Activated B cell treated with CpG ODN at 0.5 μM for 24 hours (primary cell): Measurements from ENCODE around the gene PAQR9. TPM values are rescaled to one million over a fixed set of nuclear protein-coding genes. Genes with fewer than 3 reads are reported as not detected.

Experiments used
- ATAC-seq: fragments of 200-7000 bp; cut with Tn5 transposase; one replicate; pipeline ENCODE4 v1.10.0; 2021; ENCODE audit warnings: low read depth, mild to moderate bottlenecking, moderate library complexity
- CTCF ChIA-PET: fragments of 350-600 bp; sonication (Branson Sonifier 250); formaldehyde crosslinking; loops from one replicate; lab custom pipeline; 2021; ENCODE audit warnings: antibody characterized with exemption; lab: Charles Lee
- POLR2A ChIA-PET: fragments of 350-600 bp; sonication (Branson Sonifier 250); formaldehyde crosslinking; loops from one replicate; lab custom pipeline; 2021; ENCODE audit warnings: antibody characterized with exemption; lab: Charles Lee
- DNase-seq: peaks from one replicate; pipeline ENCODE4 v3.0.0; 2022
- H3K27ac Mint-ChIP-seq: one replicate; pipeline ENCODE4 v1.8.0; 2020; ENCODE audit warnings: mixed read lengths
- H3K27me3 Mint-ChIP-seq: one replicate; pipeline ENCODE4 v1.8.0; 2021; ENCODE audit warnings: mixed read lengths
- H3K36me3 Mint-ChIP-seq: one replicate; pipeline ENCODE4 v1.8.0; 2021; ENCODE audit warnings: low read depth, mixed read lengths
- H3K4me1 Mint-ChIP-seq: one replicate; pipeline ENCODE4 v1.8.0; 2021; ENCODE audit warnings: mixed read lengths
- H3K4me3 Mint-ChIP-seq: one replicate; pipeline ENCODE4 v1.8.0; 2020; ENCODE audit warnings: mild to moderate bottlenecking, mixed read lengths
- H3K9me3 Mint-ChIP-seq: one replicate; pipeline ENCODE4 v1.8.0; 2020; ENCODE audit warnings: mixed read lengths
- intact Hi-C: fragments of 100-400 bp; cut with micrococcal nuclease; formaldehyde crosslinking; loops from one replicate; pipeline ENCODE4 v1.15.1; 2024
- total RNA-seq: library from RNA; stranded (reverse); gene quantifications from 2 replicates; pipeline ENCODE4 v1.2.3, GENCODE V29; 2022
- TF ChIP-seq, protein P1 (sequence below): fragments of 200-600 bp; IDR thresholded peaks from one replicate; pipeline ENCODE4 v1.8.0; 2022; ENCODE audit warnings: antibody characterized with exemption, mild to moderate bottlenecking

The PAQR9 gene
- total RNA-seq, 1 donor from 2014 or later: not detected

DNA sequence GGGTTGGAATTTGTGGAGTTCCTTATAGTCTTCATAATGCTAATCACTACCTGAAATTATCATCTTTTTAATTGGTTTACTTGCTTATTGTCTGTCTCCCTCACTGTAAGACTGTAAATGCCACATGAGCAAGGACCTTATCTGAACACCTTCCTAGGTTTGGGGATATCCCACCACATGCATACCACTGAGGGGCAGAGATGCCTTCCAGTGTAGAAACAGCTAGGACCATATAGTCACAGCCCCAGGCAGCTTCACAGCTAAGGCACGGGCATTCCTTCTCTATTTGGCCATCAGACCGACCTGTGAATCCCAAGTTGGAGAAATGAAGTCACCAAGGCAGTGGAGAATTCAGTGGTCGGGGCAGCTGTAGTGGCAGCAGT, 28.6 kb downstream of the PAQR9 start:
- intact Hi-C loops: no loop called here
- H3K9me3 Mint-ChIP-seq: no peaks in the 10 kb centered on the region
- no peaks in the 10 kb centered on the region for H3K36me3 Mint-ChIP-seq
- no peak for DNase-seq
- H3K4me1 Mint-ChIP-seq: no peaks in the 10 kb centered on the region
- H3K4me3 Mint-ChIP-seq: no peak overlapping the region
- no peak for ATAC-seq
- ChIA-PET POLR2A (no interaction called here), CTCF (no interaction called here)
- no peak overlapping the region for H3K27ac Mint-ChIP-seq
- TF ChIP-seq, protein P1, sequence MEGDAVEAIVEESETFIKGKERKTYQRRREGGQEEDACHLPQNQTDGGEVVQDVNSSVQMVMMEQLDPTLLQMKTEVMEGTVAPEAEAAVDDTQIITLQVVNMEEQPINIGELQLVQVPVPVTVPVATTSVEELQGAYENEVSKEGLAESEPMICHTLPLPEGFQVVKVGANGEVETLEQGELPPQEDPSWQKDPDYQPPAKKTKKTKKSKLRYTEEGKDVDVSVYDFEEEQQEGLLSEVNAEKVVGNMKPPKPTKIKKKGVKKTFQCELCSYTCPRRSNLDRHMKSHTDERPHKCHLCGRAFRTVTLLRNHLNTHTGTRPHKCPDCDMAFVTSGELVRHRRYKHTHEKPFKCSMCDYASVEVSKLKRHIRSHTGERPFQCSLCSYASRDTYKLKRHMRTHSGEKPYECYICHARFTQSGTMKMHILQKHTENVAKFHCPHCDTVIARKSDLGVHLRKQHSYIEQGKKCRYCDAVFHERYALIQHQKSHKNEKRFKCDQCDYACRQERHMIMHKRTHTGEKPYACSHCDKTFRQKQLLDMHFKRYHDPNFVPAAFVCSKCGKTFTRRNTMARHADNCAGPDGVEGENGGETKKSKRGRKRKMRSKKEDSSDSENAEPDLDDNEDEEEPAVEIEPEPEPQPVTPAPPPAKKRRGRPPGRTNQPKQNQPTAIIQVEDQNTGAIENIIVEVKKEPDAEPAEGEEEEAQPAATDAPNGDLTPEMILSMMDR: no peak
- no peaks in the 10 kb centered on the region for H3K27me3 Mint-ChIP-seq

DNA sequence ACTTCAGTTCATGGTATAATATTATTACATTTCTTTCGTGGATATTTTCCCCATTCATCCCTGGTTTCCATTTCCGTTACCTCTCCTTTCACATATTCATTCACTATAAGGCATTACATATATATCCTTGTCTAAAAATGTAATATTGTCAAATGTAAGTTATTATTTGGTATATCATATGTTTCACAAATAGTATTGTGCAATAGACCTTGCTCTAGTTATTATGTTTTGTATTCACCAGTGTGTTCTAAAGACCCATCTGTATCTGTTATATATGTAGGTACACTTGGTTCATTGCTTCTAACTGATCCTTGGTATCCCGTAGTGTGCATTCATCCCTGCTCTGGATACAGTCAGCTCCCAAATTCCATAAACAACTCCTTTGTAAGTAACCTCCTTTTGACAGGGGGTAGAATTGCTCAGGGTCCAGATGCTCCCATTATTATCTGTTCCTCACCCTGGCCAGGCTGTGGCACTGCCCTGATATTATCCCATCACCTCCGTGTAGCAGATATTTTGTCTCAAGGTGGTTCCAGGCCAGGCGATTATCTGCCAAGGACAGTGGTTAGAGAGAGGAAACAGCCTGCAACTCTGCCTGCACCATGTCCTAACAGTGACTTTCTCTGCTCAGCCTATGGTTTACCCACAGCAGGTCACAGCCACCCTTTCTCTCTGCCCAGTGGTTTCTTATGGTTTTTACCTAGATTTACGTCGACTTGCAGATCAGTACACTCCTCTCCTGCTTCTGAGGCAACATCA, 29.2 kb downstream of the PAQR9 start:
- Mint-ChIP-seq H3K4me3 (no peak overlapping the region), H3K4me1 (no peaks in the 10 kb centered on the region), H3K9me3 (no peaks in the 10 kb centered on the region), H3K36me3 (no peaks in the 10 kb centered on the region), H3K27me3 (no peaks in the 10 kb centered on the region), H3K27ac (no peak overlapping the region)
- ChIA-PET CTCF (no interaction called here), POLR2A (no interaction called here)
- intact Hi-C loops: no loop called here
- DNase-seq: no peak
- TF ChIP-seq, protein P1: no peak
- ATAC-seq: no peak

DNA sequence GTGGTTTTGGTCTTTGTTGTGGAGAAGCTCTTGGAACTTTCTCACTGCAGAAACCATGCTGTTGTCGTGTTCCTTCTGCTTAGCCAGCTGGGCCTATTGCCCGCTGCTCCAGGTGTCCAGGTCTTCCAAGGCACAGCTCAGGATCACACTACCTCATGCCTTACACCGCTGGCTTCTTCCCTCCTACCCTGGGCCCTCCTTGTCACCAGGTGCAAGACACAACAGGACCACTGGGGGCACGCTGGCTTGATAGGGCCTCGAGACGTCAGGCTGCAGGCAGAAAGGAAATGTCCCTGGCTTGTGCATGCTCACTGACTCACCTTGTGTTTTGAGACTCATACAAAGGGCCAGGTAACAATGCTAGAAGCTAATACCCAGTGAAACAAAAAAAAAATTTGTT, 32.3 kb downstream of the PAQR9 start:
- H3K27ac Mint-ChIP-seq: no peak overlapping the region
- TF ChIP-seq, protein P1: no peak
- DNase-seq: no peak
- ChIA-PET CTCF (no interaction called here), POLR2A (no interaction called here)
- H3K4me1 Mint-ChIP-seq: no peaks in the 10 kb centered on the region
- no peaks in the 10 kb centered on the region for H3K9me3 Mint-ChIP-seq
- no peak overlapping the region for H3K4me3 Mint-ChIP-seq
- peak; percentile 71 for ATAC-seq
- no peaks in the 10 kb centered on the region for H3K36me3 Mint-ChIP-seq
- H3K27me3 Mint-ChIP-seq: peaks cover 4% of the 10 kb centered on the region
- intact Hi-C loops: no loop called here

DNA sequence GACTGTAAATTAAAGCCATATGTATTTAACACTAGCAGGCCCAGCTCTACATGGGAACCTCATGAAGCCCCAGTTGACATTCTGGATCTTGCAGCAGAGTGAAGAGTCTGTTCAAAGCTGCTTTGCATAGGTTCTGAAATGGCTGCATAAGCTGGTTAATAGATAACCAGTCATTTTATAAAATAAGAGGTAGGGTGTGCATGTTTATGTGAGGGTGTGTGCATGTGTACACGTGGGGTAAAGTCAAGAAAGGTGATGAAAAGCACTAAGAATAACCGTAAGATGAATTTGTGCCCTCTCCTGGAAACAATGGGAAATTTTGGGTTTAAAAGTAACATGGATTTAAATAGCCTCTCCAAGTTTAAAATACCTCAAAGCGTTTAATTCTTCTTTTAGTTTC, 33.0 kb downstream of the PAQR9 start:
- intact Hi-C loops: no loop called here
- ATAC-seq: no peak
- H3K27me3 Mint-ChIP-seq: peaks cover 9% of the 10 kb centered on the region
- H3K36me3 Mint-ChIP-seq: no peaks in the 10 kb centered on the region
- H3K4me3 Mint-ChIP-seq: no peak overlapping the region
- POLR2A ChIA-PET: no interaction called here
- no peak overlapping the region for H3K27ac Mint-ChIP-seq
- CTCF ChIA-PET: interaction anchor here (0.6 kb wide), 1 partner anchor 71 kb away, joined by 3 read pairs; the partner anchor contains the start of gene U2SURP
- DNase-seq: no peak
- no peaks in the 10 kb centered on the region for H3K9me3 Mint-ChIP-seq
- TF ChIP-seq, protein P1: no peak
- no peaks in the 10 kb centered on the region for H3K4me1 Mint-ChIP-seq

DNA sequence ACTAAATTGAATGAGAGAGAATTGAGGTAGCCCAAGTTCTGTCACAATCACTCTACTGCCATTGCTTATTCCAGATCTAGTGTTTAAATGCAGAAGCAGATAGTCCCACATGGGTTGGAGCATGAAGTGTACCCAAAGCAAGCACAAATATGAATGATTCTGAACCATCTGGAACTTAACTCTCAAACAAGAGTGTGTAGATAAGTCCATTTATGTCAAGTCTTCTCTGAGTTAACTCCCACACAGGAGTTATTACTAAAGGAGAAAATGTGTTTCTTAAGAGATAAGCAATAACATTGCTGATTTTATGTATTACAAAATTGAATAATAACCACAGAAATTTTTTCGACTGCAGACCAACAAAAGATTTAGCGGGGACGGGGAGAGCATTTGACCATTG, 33.6 kb downstream of the PAQR9 start:
- no peak overlapping the region for H3K27ac Mint-ChIP-seq
- no peaks in the 10 kb centered on the region for H3K9me3 Mint-ChIP-seq
- no peaks in the 10 kb centered on the region for H3K36me3 Mint-ChIP-seq
- no peak overlapping the region for H3K4me3 Mint-ChIP-seq
- no peaks in the 10 kb centered on the region for H3K4me1 Mint-ChIP-seq
- ChIA-PET POLR2A (no interaction called here), CTCF (interaction anchor here (0.6 kb wide), 1 partner anchor 71 kb away, joined by 3 read pairs; the partner anchor contains the start of gene U2SURP)
- no peak for DNase-seq
- peaks cover 13% of the 10 kb centered on the region for H3K27me3 Mint-ChIP-seq
- no peak for ATAC-seq
- intact Hi-C loops: loop anchor here (2.0 kb wide), 1 partner anchor 65 kb away; no protein-coding TSS in a partner anchor
- TF ChIP-seq, protein P1: no peak
